Measurements from ENCODE around the gene FAM120AOS. TPM values are rescaled to one million over a fixed set of nuclear protein-coding genes. Genes with fewer than 3 reads are reported as not detected.

The FAM120AOS gene
- total RNA-seq, 1 experiment from 2014 or later: 53.6 TPM

- Histone ChIP-seq H3K18ac (ENCODE audit: insufficient read length, low read depth, low read length) (no peak overlapping the region), H3K79me1 (ENCODE audit: insufficient read depth, low read depth, low read length, poor library complexity, severe bottlenecking) (no peaks in the 10 kb centered on the region)
These were observed 36.7 kb downstream of the FAM120AOS start for GRCh38 chr9:93416530-93417235.

More at GRCh38 chr9:93416530-93417235, 36.7 kb downstream of the FAM120AOS start:
- Histone ChIP-seq H3K27ac (ENCODE audit: insufficient read length, low read depth, low read length) (no peak overlapping the region), H2BK5ac (ENCODE audit: insufficient read length, low read length) (no peak overlapping the region), H3K4ac (ENCODE audit: low read depth, low read length) (no peak overlapping the region), H3T11ph (ENCODE audit: low read length) (no peak overlapping the region), H4K8ac (replicated peaks; ENCODE audit: insufficient read length, low read depth, low read length) (no peak overlapping the region), H2BK20ac (ENCODE audit: low read depth, low read length, poor library complexity, severe bottlenecking) (no peak overlapping the region), H4K91ac (ENCODE audit: insufficient read length, low read depth, low read length) (no peak overlapping the region), H4K5ac (ENCODE audit: insufficient read length, low read depth, low read length) (no peak overlapping the region), H3K14ac (ENCODE audit: insufficient read depth, low read length) (no peak overlapping the region), H2AFZ (ENCODE audit: low read length) (no peak overlapping the region), H3K9me3 (ENCODE audit: control insufficient read depth, low read depth, low read length) (no peaks in the 10 kb centered on the region), H3K79me2 (ENCODE audit: insufficient read depth, low read length) (no peaks in the 10 kb centered on the region), H3K4me1 (ENCODE audit: insufficient read depth, low read length) (no peaks in the 10 kb centered on the region), H3K56ac (ENCODE audit: insufficient read length, low read depth, low read length) (no peak overlapping the region), H2BK120ac (ENCODE audit: low read depth, low read length, poor library complexity, severe bottlenecking) (no peak overlapping the region), H3K23me2 (ENCODE audit: insufficient read length, low read depth, low read length, poor library complexity, severe bottlenecking) (no peaks in the 10 kb centered on the region), H3K23ac (ENCODE audit: insufficient read length, low read depth, low read length) (no peak overlapping the region), H2BK12ac (ENCODE audit: insufficient read length, low read depth, low read length) (no peak overlapping the region), H2BK15ac (ENCODE audit: low read depth, low read length) (no peak overlapping the region), H4K20me1 (ENCODE audit: control insufficient read depth, insufficient read depth, insufficient read length) (no peaks in the 10 kb centered on the region), H2AK5ac (ENCODE audit: insufficient read length, low read length) (no peak overlapping the region), H3K27me3 (ENCODE audit: insufficient read depth, low read length) (no peaks in the 10 kb centered on the region), H3K4me2 (ENCODE audit: insufficient read depth, insufficient read length, low read length) (no peak overlapping the region), H3K9ac (ENCODE audit: extremely low read depth, insufficient read length, low read length) (no peak overlapping the region)
- no CpG with 5 or more reads among the region's 8 CpGs for WGBS (ENCODE audit: extremely low coverage, insufficient read length, low lambda C conversion rate)
- H3K9me3 Mint-ChIP-seq: peaks cover 14 to 23% of the 10 kb centered on the region in 2 experiments
- peaks cover 0 to 12% (median 9%) of the 10 kb centered on the region in 3 experiments; a peak in 5 of 7 replicates for H3K36me3 Mint-ChIP-seq (ENCODE audit: insufficient read depth in 1 of 3, low read depth in 3 of 3)
- H3K4me1 Mint-ChIP-seq: peaks cover 0 to 2% of the 10 kb centered on the region in 2 experiments; a peak in 2 of 4 replicates
- TF ChIP-seq CTCF (conservative IDR thresholded peaks at IDR 0.05): no peak
- no peak for DNase-seq
- H3K27ac Mint-ChIP-seq: no peak overlapping the region
- no peaks in the 10 kb centered on the region; the same call in 1 of the 2 replicates for H3K27me3 Mint-ChIP-seq (ENCODE audit: low read depth)
- H3K4me3 Mint-ChIP-seq: no peak overlapping the region

Data from H9 (cell line).